ENCODE data around the gene CYTL1. TPM values are rescaled to one million over a fixed set of nuclear protein-coding genes. Genes with fewer than 3 reads are reported as not detected.
"Not testable (repeated sequence)": the region's sequence is repeated elsewhere in the genome, so short reads cannot be mapped to it uniquely, and the experiment has no call there.

The CYTL1 gene
- total RNA-seq, 1 donor from 2014 or later = 9.4 TPM

- TF ChIP-seq CTCF (IDR thresholded peaks at IDR 0.05; ENCODE audit: insufficient read depth, low read length, poor library complexity, severe bottlenecking) = no peak
- no peaks in the 10 kb centered on the region for H3K36me3 ChIP-seq (ENCODE audit: control insufficient read depth, insufficient read depth, low read length)
Observed at GRCh38 chr4:5014007-5014682, 5.1 kb downstream of the CYTL1 start.

GRCh38 chr4:5012958-5013357, 6.3 kb downstream of the CYTL1 start:
- H3K27me3 ChIP-seq (ENCODE audit: control insufficient read depth, insufficient read depth, low read length) = peaks cover 5% of the 10 kb centered on the region
- H3K36me3 ChIP-seq (ENCODE audit: control insufficient read depth, insufficient read depth, low read length) = no peaks in the 10 kb centered on the region
- no peak for DNase-seq (ENCODE audit: low read depth)
- H3K4me3 ChIP-seq (ENCODE audit: low read depth, low read length) = no peak overlapping the region
- no peak for TF ChIP-seq CTCF (IDR thresholded peaks at IDR 0.05; ENCODE audit: insufficient read depth, low read length, poor library complexity, severe bottlenecking)

More at GRCh38 chr4:5014007-5014682, 5.1 kb downstream of the CYTL1 start:
- Histone ChIP-seq H3K4me3 (ENCODE audit: low read depth, low read length) (no peak overlapping the region), H3K27me3 (ENCODE audit: control insufficient read depth, insufficient read depth, low read length) (peaks cover 5% of the 10 kb centered on the region)
- no peak for DNase-seq (ENCODE audit: low read depth)

GRCh38 chr4:5012244-5012898, 6.9 kb downstream of the CYTL1 start:
- Histone ChIP-seq H3K27me3 (ENCODE audit: control insufficient read depth, insufficient read depth, low read length) (peaks cover 5% of the 10 kb centered on the region), H3K4me3 (ENCODE audit: low read depth, low read length) (no peak overlapping the region), H3K36me3 (ENCODE audit: control insufficient read depth, insufficient read depth, low read length) (no peaks in the 10 kb centered on the region)
- no peak for DNase-seq (ENCODE audit: low read depth)
- no peak for TF ChIP-seq CTCF (IDR thresholded peaks at IDR 0.05; ENCODE audit: insufficient read depth, low read length, poor library complexity, severe bottlenecking)

- no peak for TF ChIP-seq CTCF (IDR thresholded peaks at IDR 0.05; ENCODE audit: insufficient read depth, low read length, poor library complexity, severe bottlenecking)
- Histone ChIP-seq H3K36me3 (ENCODE audit: control insufficient read depth, insufficient read depth, low read length) (no peaks in the 10 kb centered on the region), H3K4me3 (ENCODE audit: low read depth, low read length) (no peak overlapping the region), H3K27me3 (ENCODE audit: control insufficient read depth, insufficient read depth, low read length) (peaks cover 5% of the 10 kb centered on the region)
- DNase-seq (ENCODE audit: low read depth) = no peak
Observed at GRCh38 chr4:5010984-5011383, 8.3 kb downstream of the CYTL1 start.

- TF ChIP-seq CTCF (IDR thresholded peaks at IDR 0.05; ENCODE audit: insufficient read depth, low read length, poor library complexity, severe bottlenecking) = no peak
- Histone ChIP-seq H3K36me3 (ENCODE audit: control insufficient read depth, insufficient read depth, low read length) (no peaks in the 10 kb centered on the region), H3K4me3 (ENCODE audit: low read depth, low read length) (no peak overlapping the region), H3K27me3 (ENCODE audit: control insufficient read depth, insufficient read depth, low read length) (peaks cover 5% of the 10 kb centered on the region)
- DNase-seq (ENCODE audit: low read depth) = no peak
Observed at GRCh38 chr4:5009796-5010195, 9.5 kb downstream of the CYTL1 start.

DNA sequence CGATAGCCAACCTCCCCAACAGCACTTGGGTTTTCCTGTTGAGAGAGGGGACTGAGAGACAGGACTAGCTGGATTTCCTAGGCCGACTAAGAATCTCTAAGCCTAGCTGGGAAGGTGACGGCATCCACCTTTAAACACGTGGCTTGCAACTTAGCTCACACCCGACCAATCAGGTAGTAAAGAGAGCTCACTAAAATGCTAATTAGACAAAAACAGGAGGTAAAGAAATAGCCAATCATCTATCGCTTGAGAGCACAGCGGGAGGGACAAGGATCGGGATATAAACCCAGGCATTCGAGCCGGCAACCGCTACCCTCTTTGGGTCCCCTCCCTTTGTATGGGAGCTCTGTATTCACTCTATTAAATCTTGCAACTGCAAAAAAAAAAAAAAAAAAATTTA, 12.3 kb downstream of the CYTL1 start:
- H3K36me3 ChIP-seq (ENCODE audit: control insufficient read depth, insufficient read depth, low read length); H3K4me3 ChIP-seq (ENCODE audit: low read depth, low read length); DNase-seq (ENCODE audit: low read depth); H3K27me3 ChIP-seq (ENCODE audit: control insufficient read depth, insufficient read depth, low read length): not testable (repeated sequence)
